ENCODE results near the gene DCLRE1C. TPM values are rescaled to one million over a fixed set of nuclear protein-coding genes. Genes with fewer than 3 reads are reported as not detected.

DCLRE1C gene
- total and polyA plus RNA-seq, 2 donors (not counting 3 experiments of a cell fraction or from before 2014, with no cell fraction given) = 2.1 to 15.8 TPM

- no peaks in the 10 kb centered on the region for H3K27me3 ChIP-seq (ENCODE audit: control insufficient read depth in 2 of 2, insufficient read depth in 2 of 2, low read length in 2 of 2)
- no peaks in the 10 kb centered on the region for H3K79me2 ChIP-seq (ENCODE audit: control insufficient read depth, insufficient read depth, low read length)
- no peak overlapping the region for H3K9ac ChIP-seq (replicated peaks; ENCODE audit: extremely low read depth, insufficient read depth, low read length)
- POLR2A ChIA-PET = no interaction called here
- intact Hi-C loops (cut with micrococcal nuclease) = no loop called here
- H3K4me1 ChIP-seq (ENCODE audit: control insufficient read depth, extremely low read depth, insufficient read depth, low read length) = no peaks in the 10 kb centered on the region
- no peak overlapping the region for H3K27ac ChIP-seq (ENCODE audit: insufficient read depth, low read depth, low read length)
- DNase-seq (ENCODE audit: low read depth, low spot score) = no peak
- no peaks in the 10 kb centered on the region for H4K20me1 ChIP-seq (replicated peaks; ENCODE audit: control insufficient read depth, extremely low read depth, insufficient read depth, low read length)
- no peak overlapping the region for H3K4me3 ChIP-seq (replicated peaks in 1 of 3; ENCODE audit: insufficient read depth in 1 of 3, low read depth in 1 of 3, low read length in 3 of 3)
- H3K9me3 ChIP-seq (replicated peaks; ENCODE audit: control insufficient read depth, insufficient read depth, low read length) = no peaks in the 10 kb centered on the region
- TF ChIP-seq EZH2 (IDR thresholded peaks at IDR 0.05; ENCODE audit: borderline replicate concordance, low read depth, low read length, severe bottlenecking) = no peak
- no peak for TF ChIP-seq CTCF (IDR thresholded peaks at IDR 0.05; ENCODE audit: extremely low read depth in 1 of 2, insufficient read depth in 1 of 2, low read depth in 1 of 2, low read length in 2 of 2)
- TF ChIP-seq FOS (IDR thresholded peaks at IDR 0.05; ENCODE audit: borderline replicate concordance, insufficient read depth, low read length) = no peak
- TF ChIP-seq JUN (IDR thresholded peaks at IDR 0.05; ENCODE audit: borderline replicate concordance, insufficient read depth, insufficient read length, low read depth) = no peak
- no peak for TF ChIP-seq POLR2AphosphoS5 (IDR thresholded peaks at IDR 0.05; ENCODE audit: insufficient read depth, low read depth, low read length)
- TF ChIP-seq POLR2A (IDR thresholded peaks at IDR 0.05; ENCODE audit: low read depth, low read length) = no peak
- no peak for TF ChIP-seq GATA2 (IDR thresholded peaks at IDR 0.05; ENCODE audit: insufficient read depth, insufficient read length, low read depth, low read length)
- no peak for TF ChIP-seq MAX (IDR thresholded peaks at IDR 0.05; ENCODE audit: insufficient read depth, insufficient read length)
- TF ChIP-seq MYC (IDR thresholded peaks at IDR 0.05; ENCODE audit: low read depth, low read length) = no peak
- dilution Hi-C loops (cut with MboI; ENCODE audit: extremely low pct_ligation_motif_present, low sequenced_read_pairs) = no loop called here
- FAIRE-seq = no peak
- no peak overlapping the region for H3K4me2 ChIP-seq (ENCODE audit: insufficient read depth, low read length)
- CTCF ChIA-PET = interaction anchor here (1.5 kb wide), 1 partner anchor 360 kb away, joined by 3 read pairs; no protein-coding TSS in a partner anchor
- H3K9me1 ChIP-seq (replicated peaks; ENCODE audit: control insufficient read depth, extremely low read depth, insufficient read depth, low read length) = no peaks in the 10 kb centered on the region
- H3K36me3 ChIP-seq (ENCODE audit: control insufficient read depth in 2 of 2, extremely low read depth in 1 of 2, insufficient read depth in 2 of 2, low read length in 2 of 2) = peaks cover 0 to 4% of the 10 kb centered on the region in 2 experiments
- no TSS peak for BruUV-seq (replicated peaks)
- H2AFZ ChIP-seq (ENCODE audit: low read depth, low read length) = no peak overlapping the region
These were observed 95.4 kb downstream of the DCLRE1C start for GRCh38 chr10:14858338-14858960.

Data from endothelial cell of umbilical vein (primary cell).